H9 (cell line): ENCODE results near the gene ARID1A. TPM values are rescaled to one million over a fixed set of nuclear protein-coding genes. Genes with fewer than 3 reads are reported as not detected.

ENCODE experiments used
- DNase-seq: peaks from one replicate; pipeline ENCODE4 v3.0.0-alpha.2; 2017
- H2AFZ ChIP-seq: one replicate; pipeline ENCODE4 v1.6.1; 2013; ENCODE audit warnings: mild to moderate bottlenecking, low read length, control low read depth, moderate library complexity
- H2AK5ac ChIP-seq: 2 replicates; pipeline ENCODE4 v1.6.1; 2013; ENCODE audit warnings: low read length, control low read depth, mixed read lengths; ENCODE audit not compliant: insufficient read length
- H2BK120ac ChIP-seq: one replicate; pipeline ENCODE4 v1.6.1; 2013; ENCODE audit warnings: low read depth, mild to moderate bottlenecking, low read length, control low read depth, inconsistent platforms; ENCODE audit not compliant: poor library complexity, severe bottlenecking
- H2BK12ac ChIP-seq: 2 replicates; pipeline ENCODE4 v1.6.1; 2013; ENCODE audit warnings: low read length, control low read depth, mixed read lengths, low read depth; ENCODE audit not compliant: insufficient read length
- H2BK15ac ChIP-seq: 2 replicates; pipeline ENCODE4 v1.6.1; 2013; ENCODE audit warnings: low read depth, low read length, control low read depth
- H2BK20ac ChIP-seq: one replicate; pipeline ENCODE4 v1.6.1; 2013; ENCODE audit warnings: low read depth, mild to moderate bottlenecking, low read length, control low read depth, inconsistent platforms; ENCODE audit not compliant: poor library complexity, severe bottlenecking
- H2BK5ac ChIP-seq: 2 replicates; pipeline ENCODE4 v1.6.1; 2013; ENCODE audit warnings: low read length, control low read depth, mixed read lengths; ENCODE audit not compliant: insufficient read length
- H3K14ac ChIP-seq: 2 replicates; pipeline ENCODE4 v1.6.1; 2013; ENCODE audit warnings: low read length, control low read depth; ENCODE audit not compliant: insufficient read depth
- H3K18ac ChIP-seq: 2 replicates; pipeline ENCODE4 v1.6.1; 2013; ENCODE audit warnings: low read depth, mild to moderate bottlenecking, mixed read lengths, low read length, control low read depth; ENCODE audit not compliant: insufficient read length
- H3K23ac ChIP-seq: 2 replicates; pipeline ENCODE4 v1.6.1; 2013; ENCODE audit warnings: low read length, control low read depth, mixed read lengths, low read depth; ENCODE audit not compliant: insufficient read length
- H3K23me2 ChIP-seq: 2 replicates; pipeline ENCODE4 v1.6.1; 2013; ENCODE audit warnings: low read depth, mild to moderate bottlenecking, mixed read lengths, low read length, control low read depth; ENCODE audit not compliant: insufficient read length, poor library complexity, severe bottlenecking
- H3K27ac ChIP-seq: 2 replicates; pipeline ENCODE4 v1.5.1; 2013; ENCODE audit warnings: low read length, control low read depth, mixed read lengths, low read depth; ENCODE audit not compliant: insufficient read length
- H3K27me3 ChIP-seq: 2 replicates; pipeline ENCODE4 v1.6.1; 2013; ENCODE audit warnings: low read length, control low read depth, inconsistent platforms; ENCODE audit not compliant: insufficient read depth
- H3K4ac ChIP-seq: 2 replicates; pipeline ENCODE4 v1.6.1; 2013; ENCODE audit warnings: low read depth, mild to moderate bottlenecking, control low read depth, inconsistent platforms, low read length, moderate library complexity
- H3K4me1 ChIP-seq: 2 replicates; pipeline ENCODE4 v1.6.1; 2013; ENCODE audit warnings: low read length, control low read depth, inconsistent platforms; ENCODE audit not compliant: insufficient read depth
- H3K4me2 ChIP-seq: 2 replicates; pipeline ENCODE4 v1.6.1; 2013; ENCODE audit warnings: low read length, control low read depth, mixed read lengths; ENCODE audit not compliant: insufficient read length, insufficient read depth
- H3K56ac ChIP-seq: 2 replicates; pipeline ENCODE4 v1.6.1; 2013; ENCODE audit warnings: low read depth, mild to moderate bottlenecking, mixed read lengths, low read length, control low read depth; ENCODE audit not compliant: insufficient read length
- H3K79me1 ChIP-seq: 2 replicates; pipeline ENCODE4 v1.6.1; 2013; ENCODE audit warnings: low read depth, mild to moderate bottlenecking, moderate library complexity, low read length, control low read depth, inconsistent platforms; ENCODE audit not compliant: insufficient read depth, poor library complexity, severe bottlenecking
- H3K79me2 ChIP-seq: 2 replicates; pipeline ENCODE4 v1.6.1; 2013; ENCODE audit warnings: low read length, control low read depth, inconsistent platforms; ENCODE audit not compliant: insufficient read depth
- H3K9ac ChIP-seq: 2 replicates; pipeline ENCODE4 v1.6.1; 2013; ENCODE audit warnings: low read length, control low read depth, mixed read lengths; ENCODE audit not compliant: insufficient read length; ENCODE audit errors: extremely low read depth
- H3K9me3 ChIP-seq: one replicate; pipeline ENCODE4 v1.6.1; 2013; ENCODE audit warnings: low read depth, low read length, inconsistent platforms; ENCODE audit not compliant: control insufficient read depth
- H3T11ph ChIP-seq: one replicate; pipeline ENCODE4 v1.6.1; 2013; ENCODE audit warnings: mild to moderate bottlenecking, low read length, control low read depth, inconsistent platforms
- H4K20me1 ChIP-seq: one replicate; pipeline ENCODE4 v1.6.1; 2013; ENCODE audit not compliant: control insufficient read depth, insufficient read length, insufficient read depth
- H4K5ac ChIP-seq: 2 replicates; pipeline ENCODE4 v1.6.1; 2013; ENCODE audit warnings: low read depth, mild to moderate bottlenecking, mixed read lengths, low read length, control low read depth; ENCODE audit not compliant: insufficient read length
- H4K8ac ChIP-seq: replicated peaks from 2 replicates; pipeline ENCODE4 v1.6.1; 2013; ENCODE audit warnings: low read length, control low read depth, mixed read lengths, low read depth; ENCODE audit not compliant: insufficient read length
- H4K91ac ChIP-seq: 2 replicates; pipeline ENCODE4 v1.6.1; 2013; ENCODE audit warnings: low read depth, mild to moderate bottlenecking, moderate library complexity, mixed read lengths, low read length, control low read depth; ENCODE audit not compliant: insufficient read length
- H3K27ac Mint-ChIP-seq, 3 experiments: 2 replicates in 2 of 3; 3 replicates in 1 of 3; pipeline ENCODE4 v1.8.0; 2020 to 2021; ENCODE audit warnings: mixed read lengths in 3 of 3, mild to moderate bottlenecking in 1 of 3, moderate library complexity in 1 of 3
- H3K27me3 Mint-ChIP-seq: 2 replicates; pipeline ENCODE4 v1.8.0; 2021; ENCODE audit warnings: low read depth, mild to moderate bottlenecking, moderate library complexity, mixed read lengths
- H3K36me3 Mint-ChIP-seq, 3 experiments: 2 replicates in 2 of 3; 3 replicates in 1 of 3; pipeline ENCODE4 v1.8.0; 2020 to 2021; ENCODE audit warnings: low read depth in 3 of 3, mixed read lengths in 3 of 3; ENCODE audit not compliant: insufficient read depth in 1 of 3
- H3K4me1 Mint-ChIP-seq, 2 experiments: 2 replicates each; pipeline ENCODE4 v1.8.0; 2020; ENCODE audit warnings: mixed read lengths in 2 of 2
- H3K4me3 Mint-ChIP-seq, 2 experiments: 2 replicates in 1 of 2; 3 replicates in 1 of 2; pipeline ENCODE4 v1.8.0; 2020 to 2021; ENCODE audit warnings: mild to moderate bottlenecking in 2 of 2, mixed read lengths in 2 of 2, moderate library complexity in 1 of 2
- H3K9me3 Mint-ChIP-seq, 2 experiments: 2 replicates in 1 of 2; 3 replicates in 1 of 2; pipeline ENCODE4 v1.8.0; 2020; ENCODE audit warnings: mild to moderate bottlenecking in 2 of 2, mixed read lengths in 2 of 2, moderate library complexity in 1 of 2
- WGBS: extraction: QIAGEN DNeasy Blood & Tissue Kit; methylation state at CpG from one replicate; pipeline ENCODE4 v1.1.7; 2013; ENCODE audit warnings: missing lambda C conversion rate, low lambda C conversion rate, mixed read lengths; ENCODE audit not compliant: insufficient read length; ENCODE audit errors: extremely low coverage; 5-methylcytosine and 5-hydroxymethylcytosine counted together
- total RNA-seq: library from RNA; stranded (reverse); gene quantifications from 2 replicates; pipeline ENCODE4 v1.2.1, GENCODE V29; 2021
- TF ChIP-seq, protein P1 (sequence below): fragments of 200-600 bp; sonication (generic); conservative IDR thresholded peaks from 3 replicates; pipeline ENCODE4 v1.8.0; 2021; ENCODE audit warnings: antibody characterized with exemption, mild to moderate bottlenecking

ARID1A gene
- total RNA-seq, 1 experiment from 2014 or later = 147 TPM

DNA sequence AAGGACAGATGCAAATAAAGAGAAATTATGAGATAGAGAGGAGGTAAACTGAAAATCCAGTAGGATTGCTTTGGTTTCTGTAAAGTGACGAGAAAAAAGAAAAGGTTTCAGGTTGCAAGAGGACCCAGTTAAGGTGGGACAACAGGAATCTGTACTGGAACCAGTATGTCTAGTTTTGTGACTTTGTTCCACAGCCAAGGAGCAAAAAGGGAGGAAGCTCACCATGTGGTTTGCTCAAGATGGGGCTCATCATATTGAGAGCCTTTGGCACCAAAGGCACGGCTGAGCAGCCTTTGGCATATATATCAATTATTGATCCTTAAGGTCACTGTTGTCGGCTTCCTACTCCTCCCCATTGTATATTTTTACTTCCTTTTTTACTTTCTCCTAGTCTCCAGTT, 128.9 kb downstream of the ARID1A start:
- no peak overlapping the region for H3K4ac ChIP-seq
- DNase-seq = no peak
- no peaks in the 10 kb centered on the region for H4K20me1 ChIP-seq
- no peaks in the 10 kb centered on the region for H3K9me3 ChIP-seq
- H3K4me1 Mint-ChIP-seq = peaks cover 32 to 35% of the 10 kb centered on the region in 2 experiments
- H2BK20ac ChIP-seq = no peak overlapping the region
- no peak overlapping the region for H2BK12ac ChIP-seq
- peaks cover 0 to 4% of the 10 kb centered on the region in 2 experiments; a peak in 1 of 5 replicates for H3K9me3 Mint-ChIP-seq
- peaks cover 3% of the 10 kb centered on the region for H3K79me1 ChIP-seq
- H2BK120ac ChIP-seq = no peak overlapping the region
- no peak overlapping the region for H3K27ac ChIP-seq
- WGBS = no CpG with 5 or more reads among the region's 3 CpGs
- H3K4me3 Mint-ChIP-seq = no peak overlapping the region
- H3K27me3 ChIP-seq = no peaks in the 10 kb centered on the region
- H2BK5ac ChIP-seq = no peak overlapping the region
- no peak overlapping the region for H2AFZ ChIP-seq
- no peak overlapping the region for H4K8ac ChIP-seq
- no peak overlapping the region for H3K23ac ChIP-seq
- no peak overlapping the region for H2AK5ac ChIP-seq
- H3K14ac ChIP-seq = no peak overlapping the region
- H3K4me1 ChIP-seq = no peaks in the 10 kb centered on the region
- H3K56ac ChIP-seq = no peak overlapping the region
- H3K27ac Mint-ChIP-seq = no peak overlapping the region
- no peak overlapping the region for H4K5ac ChIP-seq
- H3K79me2 ChIP-seq = no peaks in the 10 kb centered on the region; the same call in 1 of the 2 replicates
- TF ChIP-seq, protein P1, sequence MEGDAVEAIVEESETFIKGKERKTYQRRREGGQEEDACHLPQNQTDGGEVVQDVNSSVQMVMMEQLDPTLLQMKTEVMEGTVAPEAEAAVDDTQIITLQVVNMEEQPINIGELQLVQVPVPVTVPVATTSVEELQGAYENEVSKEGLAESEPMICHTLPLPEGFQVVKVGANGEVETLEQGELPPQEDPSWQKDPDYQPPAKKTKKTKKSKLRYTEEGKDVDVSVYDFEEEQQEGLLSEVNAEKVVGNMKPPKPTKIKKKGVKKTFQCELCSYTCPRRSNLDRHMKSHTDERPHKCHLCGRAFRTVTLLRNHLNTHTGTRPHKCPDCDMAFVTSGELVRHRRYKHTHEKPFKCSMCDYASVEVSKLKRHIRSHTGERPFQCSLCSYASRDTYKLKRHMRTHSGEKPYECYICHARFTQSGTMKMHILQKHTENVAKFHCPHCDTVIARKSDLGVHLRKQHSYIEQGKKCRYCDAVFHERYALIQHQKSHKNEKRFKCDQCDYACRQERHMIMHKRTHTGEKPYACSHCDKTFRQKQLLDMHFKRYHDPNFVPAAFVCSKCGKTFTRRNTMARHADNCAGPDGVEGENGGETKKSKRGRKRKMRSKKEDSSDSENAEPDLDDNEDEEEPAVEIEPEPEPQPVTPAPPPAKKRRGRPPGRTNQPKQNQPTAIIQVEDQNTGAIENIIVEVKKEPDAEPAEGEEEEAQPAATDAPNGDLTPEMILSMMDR = no peak
- peaks cover 1% of the 10 kb centered on the region; the same call in 1 of the 2 replicates for H3K27me3 Mint-ChIP-seq
- H3K4me2 ChIP-seq = no peak overlapping the region
- H3T11ph ChIP-seq = no peak overlapping the region
- H2BK15ac ChIP-seq = no peak overlapping the region
- peaks cover 0 to 6% (median 4%) of the 10 kb centered on the region in 3 experiments; a peak in 4 of 7 replicates for H3K36me3 Mint-ChIP-seq
- no peak overlapping the region for H4K91ac ChIP-seq
- H3K23me2 ChIP-seq = peaks cover 7% of the 10 kb centered on the region
- H3K9ac ChIP-seq = no peak overlapping the region
- H3K18ac ChIP-seq = no peak overlapping the region
